WTC11 (cell line): ENCODE results near the gene RAMAC. TPM values are rescaled to one million over a fixed set of nuclear protein-coding genes. Genes with fewer than 3 reads are reported as not detected.

Experiments used
- ATAC-seq: fragments of 200-7000 bp; cut with Tn5 transposase; 2 replicates; pipeline ENCODE4 v1.10.0; 2021; ENCODE audit warnings: mild to moderate bottlenecking, moderate library complexity
- CTCF ChIA-PET: fragments of 300-600 bp; sonication (Branson Sonifier 250); formaldehyde crosslinking; loops from one replicate; lab custom pipeline; 2021; ENCODE audit warnings: antibody characterized with exemption; lab: Charles Lee
- POLR2A ChIA-PET: fragments of 350-600 bp; sonication (Branson Sonifier 250); formaldehyde crosslinking; loops from one replicate; lab custom pipeline; 2021; ENCODE audit warnings: antibody characterized with exemption; lab: Charles Lee
- DNase-seq: peaks from one replicate; pipeline ENCODE4 v3.0.0; 2021; ENCODE audit warnings: low spot score
- H3K27ac Mint-ChIP-seq: 2 replicates; pipeline ENCODE4 v1.8.0; 2021; ENCODE audit warnings: mixed read lengths
- H3K27me3 Mint-ChIP-seq: 2 replicates; pipeline ENCODE4 v1.8.0; 2021; ENCODE audit warnings: low read depth, mild to moderate bottlenecking, moderate library complexity, mixed read lengths
- H3K36me3 Mint-ChIP-seq: 2 replicates; pipeline ENCODE4 v1.8.0; 2021; ENCODE audit warnings: mixed read lengths
- H3K4me1 Mint-ChIP-seq: 2 replicates; pipeline ENCODE4 v1.8.0; 2022; ENCODE audit warnings: mixed read lengths
- H3K4me3 Mint-ChIP-seq: 2 replicates; pipeline ENCODE4 v1.8.0; 2021; ENCODE audit warnings: mild to moderate bottlenecking, moderate library complexity, mixed read lengths
- H3K9me3 Mint-ChIP-seq: 2 replicates; pipeline ENCODE4 v1.8.0; 2021; ENCODE audit warnings: mixed read lengths
- CREM ChIP-seq: sonication (generic); formaldehyde crosslinking; IDR thresholded peaks from 2 replicates; pipeline ENCODE4 v1.8.1; 2022; ENCODE audit warnings: mild to moderate bottlenecking, missing genetic modification reagents, moderate library complexity
- ETV6 ChIP-seq: sonication (generic); formaldehyde crosslinking; IDR thresholded peaks from 2 replicates; pipeline ENCODE4 v1.8.1; 2022; ENCODE audit warnings: mild to moderate bottlenecking, missing genetic modification reagents
- FOXJ3 ChIP-seq: sonication (generic); formaldehyde crosslinking; IDR thresholded peaks from 2 replicates; pipeline ENCODE4 v1.9.0; 2021; ENCODE audit warnings: missing genetic modification reagents, mild to moderate bottlenecking, borderline replicate concordance
- FOXP1 ChIP-seq: sonication (generic); formaldehyde crosslinking; IDR thresholded peaks from 2 replicates; pipeline ENCODE4 v1.8.0; 2022; ENCODE audit warnings: missing genetic modification reagents, mild to moderate bottlenecking, moderate library complexity, borderline replicate concordance
- GABPB1 ChIP-seq: sonication (generic); formaldehyde crosslinking; IDR thresholded peaks from 2 replicates; pipeline ENCODE4 v1.8.1; 2023; ENCODE audit warnings: mild to moderate bottlenecking, missing genetic modification reagents
- GRHL2 ChIP-seq: fragments of 250-450 bp; sonication (Bioruptor Pico); IDR thresholded peaks from 2 replicates; pipeline ENCODE4 v1.8.0; 2022; ENCODE audit warnings: mild to moderate bottlenecking, moderate library complexity; ENCODE audit not compliant: insufficient replicate concordance, severe bottlenecking
- GTF2I ChIP-seq: fragments of 250-450 bp; sonication (Bioruptor Pico); conservative IDR thresholded peaks from 2 replicates; pipeline ENCODE4 v1.4.0; 2021; ENCODE audit warnings: mild to moderate bottlenecking
- IRF2 ChIP-seq: sonication (generic); formaldehyde crosslinking; IDR thresholded peaks from 2 replicates; pipeline ENCODE4 v1.8.0; 2022; ENCODE audit warnings: low read depth, missing genetic modification reagents, borderline replicate concordance
- PRRX2 ChIP-seq: fragments of 250-450 bp; sonication (Bioruptor Pico); IDR thresholded peaks from 2 replicates; pipeline ENCODE4 v1.8.0; 2021; ENCODE audit warnings: mild to moderate bottlenecking
- RELA ChIP-seq: sonication (generic); formaldehyde crosslinking; IDR thresholded peaks from 2 replicates; pipeline ENCODE4 v1.8.1; 2022; ENCODE audit warnings: missing genetic modification reagents, mild to moderate bottlenecking, borderline replicate concordance
- TEAD1 ChIP-seq: sonication (generic); formaldehyde crosslinking; IDR thresholded peaks from 2 replicates; pipeline ENCODE4 v1.8.0; 2022; ENCODE audit warnings: mild to moderate bottlenecking, missing genetic modification reagents
- ZNF138 ChIP-seq: sonication (generic); formaldehyde crosslinking; conservative IDR thresholded peaks from 2 replicates; pipeline ENCODE4 v1.8.1; 2022; ENCODE audit warnings: mild to moderate bottlenecking, moderate library complexity, missing genetic modification reagents
- ZNF416 ChIP-seq: fragments of 250-450 bp; sonication (Bioruptor Pico); IDR thresholded peaks from 2 replicates; pipeline ENCODE4 v1.9.0; 2021; ENCODE audit warnings: mild to moderate bottlenecking, inconsistent platforms
- total RNA-seq: library from RNA; stranded (reverse); gene quantifications from 3 replicates; pipeline ENCODE4 v1.2.3, GENCODE V29; 2021
- TF ChIP-seq, protein P1 (sequence below): sonication (generic); formaldehyde crosslinking; IDR thresholded peaks from 2 replicates; pipeline ENCODE4 v1.8.0; 2022; ENCODE audit warnings: mild to moderate bottlenecking, missing genetic modification reagents
- TF ChIP-seq, protein P2 (sequence below): sonication (generic); formaldehyde crosslinking; IDR thresholded peaks from 2 replicates; pipeline ENCODE4 v1.8.1; 2023; ENCODE audit warnings: mild to moderate bottlenecking, missing genetic modification reagents, borderline replicate concordance
- TF ChIP-seq, protein P3 (sequence below): sonication (generic); formaldehyde crosslinking; IDR thresholded peaks from 2 replicates; pipeline ENCODE4 v1.8.1; 2023; ENCODE audit warnings: mild to moderate bottlenecking, missing genetic modification reagents, moderate library complexity
- TF ChIP-seq, protein P4 (sequence below): sonication (generic); formaldehyde crosslinking; IDR thresholded peaks from 2 replicates; pipeline ENCODE4 v1.8.1; 2022; ENCODE audit warnings: low read depth, missing genetic modification reagents, borderline replicate concordance
- TF ChIP-seq, protein P5 (sequence below): fragments of 250-450 bp; sonication (Bioruptor Pico); IDR thresholded peaks from 2 replicates; pipeline ENCODE4 v1.9.0; 2021; ENCODE audit warnings: moderate library complexity, mild to moderate bottlenecking, inconsistent platforms, borderline replicate concordance
- TF ChIP-seq, protein P6 (sequence below): sonication (generic); formaldehyde crosslinking; IDR thresholded peaks from 2 replicates; pipeline ENCODE4 v1.8.0; 2022; ENCODE audit warnings: mild to moderate bottlenecking, missing genetic modification reagents
- TF ChIP-seq, protein P7 (sequence below): sonication (generic); formaldehyde crosslinking; IDR thresholded peaks from 2 replicates; pipeline ENCODE4 v1.8.0; 2022; ENCODE audit warnings: missing genetic modification reagents

RAMAC gene
- total RNA-seq, 1 experiment from 2014 or later = 26.6 TPM

DNA sequence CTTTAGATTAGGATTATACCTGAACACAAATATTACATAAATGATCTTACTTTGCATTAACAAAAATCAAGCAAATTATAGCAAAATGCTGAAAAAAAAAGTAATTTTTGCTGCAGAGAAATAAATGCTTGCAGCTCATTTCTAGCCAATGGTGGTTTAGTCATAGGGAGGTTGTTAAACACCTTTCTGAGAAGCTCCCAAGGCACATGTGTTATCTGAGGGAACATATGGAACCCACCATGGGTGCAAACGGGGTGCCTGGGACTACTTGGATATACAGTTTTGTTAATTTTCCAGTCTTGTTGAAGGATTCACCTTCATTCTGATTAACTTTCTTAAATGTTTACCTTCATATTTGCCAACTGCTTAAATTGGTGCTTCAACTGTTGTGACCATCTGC lies 8.9 kb upstream of the RAMAC start (continued):
- TF ChIP-seq, protein P1, sequence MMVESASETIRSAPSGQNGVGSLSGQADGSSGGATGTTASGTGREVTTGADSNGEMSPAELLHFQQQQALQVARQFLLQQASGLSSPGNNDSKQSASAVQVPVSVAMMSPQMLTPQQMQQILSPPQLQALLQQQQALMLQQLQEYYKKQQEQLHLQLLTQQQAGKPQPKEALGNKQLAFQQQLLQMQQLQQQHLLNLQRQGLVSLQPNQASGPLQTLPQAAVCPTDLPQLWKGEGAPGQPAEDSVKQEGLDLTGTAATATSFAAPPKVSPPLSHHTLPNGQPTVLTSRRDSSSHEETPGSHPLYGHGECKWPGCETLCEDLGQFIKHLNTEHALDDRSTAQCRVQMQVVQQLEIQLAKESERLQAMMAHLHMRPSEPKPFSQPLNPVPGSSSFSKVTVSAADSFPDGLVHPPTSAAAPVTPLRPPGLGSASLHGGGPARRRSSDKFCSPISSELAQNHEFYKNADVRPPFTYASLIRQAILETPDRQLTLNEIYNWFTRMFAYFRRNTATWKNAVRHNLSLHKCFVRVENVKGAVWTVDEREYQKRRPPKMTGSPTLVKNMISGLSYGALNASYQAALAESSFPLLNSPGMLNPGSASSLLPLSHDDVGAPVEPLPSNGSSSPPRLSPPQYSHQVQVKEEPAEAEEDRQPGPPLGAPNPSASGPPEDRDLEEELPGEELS (CRISPR knock-in tag) = no peak
- TF ChIP-seq, protein P2, sequence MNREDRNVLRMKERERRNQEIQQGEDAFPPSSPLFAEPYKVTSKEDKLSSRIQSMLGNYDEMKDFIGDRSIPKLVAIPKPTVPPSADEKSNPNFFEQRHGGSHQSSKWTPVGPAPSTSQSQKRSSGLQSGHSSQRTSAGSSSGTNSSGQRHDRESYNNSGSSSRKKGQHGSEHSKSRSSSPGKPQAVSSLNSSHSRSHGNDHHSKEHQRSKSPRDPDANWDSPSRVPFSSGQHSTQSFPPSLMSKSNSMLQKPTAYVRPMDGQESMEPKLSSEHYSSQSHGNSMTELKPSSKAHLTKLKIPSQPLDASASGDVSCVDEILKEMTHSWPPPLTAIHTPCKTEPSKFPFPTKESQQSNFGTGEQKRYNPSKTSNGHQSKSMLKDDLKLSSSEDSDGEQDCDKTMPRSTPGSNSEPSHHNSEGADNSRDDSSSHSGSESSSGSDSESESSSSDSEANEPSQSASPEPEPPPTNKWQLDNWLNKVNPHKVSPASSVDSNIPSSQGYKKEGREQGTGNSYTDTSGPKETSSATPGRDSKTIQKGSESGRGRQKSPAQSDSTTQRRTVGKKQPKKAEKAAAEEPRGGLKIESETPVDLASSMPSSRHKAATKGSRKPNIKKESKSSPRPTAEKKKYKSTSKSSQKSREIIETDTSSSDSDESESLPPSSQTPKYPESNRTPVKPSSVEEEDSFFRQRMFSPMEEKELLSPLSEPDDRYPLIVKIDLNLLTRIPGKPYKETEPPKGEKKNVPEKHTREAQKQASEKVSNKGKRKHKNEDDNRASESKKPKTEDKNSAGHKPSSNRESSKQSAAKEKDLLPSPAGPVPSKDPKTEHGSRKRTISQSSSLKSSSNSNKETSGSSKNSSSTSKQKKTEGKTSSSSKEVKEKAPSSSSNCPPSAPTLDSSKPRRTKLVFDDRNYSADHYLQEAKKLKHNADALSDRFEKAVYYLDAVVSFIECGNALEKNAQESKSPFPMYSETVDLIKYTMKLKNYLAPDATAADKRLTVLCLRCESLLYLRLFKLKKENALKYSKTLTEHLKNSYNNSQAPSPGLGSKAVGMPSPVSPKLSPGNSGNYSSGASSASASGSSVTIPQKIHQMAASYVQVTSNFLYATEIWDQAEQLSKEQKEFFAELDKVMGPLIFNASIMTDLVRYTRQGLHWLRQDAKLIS (CRISPR knock-in tag) = no peak
- TF ChIP-seq ZNF138 (CRISPR knock-in tag) = no peak
- TF ChIP-seq, protein P3, sequence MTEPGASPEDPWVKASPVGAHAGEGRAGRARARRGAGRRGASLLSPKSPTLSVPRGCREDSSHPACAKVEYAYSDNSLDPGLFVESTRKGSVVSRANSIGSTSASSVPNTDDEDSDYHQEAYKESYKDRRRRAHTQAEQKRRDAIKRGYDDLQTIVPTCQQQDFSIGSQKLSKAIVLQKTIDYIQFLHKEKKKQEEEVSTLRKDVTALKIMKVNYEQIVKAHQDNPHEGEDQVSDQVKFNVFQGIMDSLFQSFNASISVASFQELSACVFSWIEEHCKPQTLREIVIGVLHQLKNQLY (CRISPR knock-in tag) = no peak
- no peak for TF ChIP-seq IRF2
- TF ChIP-seq, protein P4, sequence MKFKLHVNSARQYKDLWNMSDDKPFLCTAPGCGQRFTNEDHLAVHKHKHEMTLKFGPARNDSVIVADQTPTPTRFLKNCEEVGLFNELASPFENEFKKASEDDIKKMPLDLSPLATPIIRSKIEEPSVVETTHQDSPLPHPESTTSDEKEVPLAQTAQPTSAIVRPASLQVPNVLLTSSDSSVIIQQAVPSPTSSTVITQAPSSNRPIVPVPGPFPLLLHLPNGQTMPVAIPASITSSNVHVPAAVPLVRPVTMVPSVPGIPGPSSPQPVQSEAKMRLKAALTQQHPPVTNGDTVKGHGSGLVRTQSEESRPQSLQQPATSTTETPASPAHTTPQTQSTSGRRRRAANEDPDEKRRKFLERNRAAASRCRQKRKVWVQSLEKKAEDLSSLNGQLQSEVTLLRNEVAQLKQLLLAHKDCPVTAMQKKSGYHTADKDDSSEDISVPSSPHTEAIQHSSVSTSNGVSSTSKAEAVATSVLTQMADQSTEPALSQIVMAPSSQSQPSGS = no peak
- TF ChIP-seq FOXP1 = no peak
- TF ChIP-seq GABPB1 = no peak
- no peak for TF ChIP-seq GRHL2 (CRISPR knock-in tag)
- no peak for TF ChIP-seq ZNF416 (CRISPR knock-in tag)
- TF ChIP-seq RELA = no peak
- TF ChIP-seq CREM (CRISPR knock-in tag) = no peak

DNA sequence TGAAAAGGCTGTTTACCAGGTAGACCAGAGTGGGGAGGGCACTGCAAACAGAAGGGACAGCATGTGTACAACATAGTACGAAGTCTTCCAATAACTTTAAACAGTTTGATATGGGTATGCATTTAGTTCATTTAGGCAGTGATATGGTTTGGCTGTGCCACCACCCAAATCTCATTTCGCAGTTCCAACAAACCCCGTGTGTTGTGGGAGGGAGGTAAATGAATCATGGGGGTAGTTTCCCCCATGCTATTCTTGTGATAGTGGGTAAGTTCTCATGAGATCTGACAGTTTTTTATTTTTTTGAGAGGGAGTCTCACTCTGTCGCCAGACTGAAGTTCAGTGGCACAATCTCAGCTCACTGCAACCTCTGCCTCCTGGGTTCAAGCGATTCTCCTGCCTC lies 7.6 kb upstream of the RAMAC start:
- TF ChIP-seq GTF2I (no peak), GABPB1 (no peak), ETV6 (CRISPR knock-in tag) (no peak), TEAD1 (no peak), PRRX2 (CRISPR knock-in tag) (no peak), FOXJ3 (CRISPR knock-in tag) (no peak)
- TF ChIP-seq, protein P5, sequence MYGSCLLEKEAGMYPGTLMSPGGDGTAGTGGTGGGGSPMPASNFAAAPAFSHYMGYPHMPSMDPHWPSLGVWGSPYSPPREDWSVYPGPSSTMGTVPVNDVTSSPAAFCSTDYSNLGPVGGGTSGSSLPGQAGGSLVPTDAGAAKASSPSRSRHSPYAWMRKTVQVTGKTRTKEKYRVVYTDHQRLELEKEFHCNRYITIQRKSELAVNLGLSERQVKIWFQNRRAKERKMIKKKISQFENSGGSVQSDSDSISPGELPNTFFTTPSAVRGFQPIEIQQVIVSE (CRISPR knock-in tag) = no peak
- TF ChIP-seq, protein P6, sequence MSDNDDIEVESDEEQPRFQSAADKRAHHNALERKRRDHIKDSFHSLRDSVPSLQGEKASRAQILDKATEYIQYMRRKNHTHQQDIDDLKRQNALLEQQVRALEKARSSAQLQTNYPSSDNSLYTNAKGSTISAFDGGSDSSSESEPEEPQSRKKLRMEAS (CRISPR knock-in tag) = no peak
- TF ChIP-seq, protein P7, sequence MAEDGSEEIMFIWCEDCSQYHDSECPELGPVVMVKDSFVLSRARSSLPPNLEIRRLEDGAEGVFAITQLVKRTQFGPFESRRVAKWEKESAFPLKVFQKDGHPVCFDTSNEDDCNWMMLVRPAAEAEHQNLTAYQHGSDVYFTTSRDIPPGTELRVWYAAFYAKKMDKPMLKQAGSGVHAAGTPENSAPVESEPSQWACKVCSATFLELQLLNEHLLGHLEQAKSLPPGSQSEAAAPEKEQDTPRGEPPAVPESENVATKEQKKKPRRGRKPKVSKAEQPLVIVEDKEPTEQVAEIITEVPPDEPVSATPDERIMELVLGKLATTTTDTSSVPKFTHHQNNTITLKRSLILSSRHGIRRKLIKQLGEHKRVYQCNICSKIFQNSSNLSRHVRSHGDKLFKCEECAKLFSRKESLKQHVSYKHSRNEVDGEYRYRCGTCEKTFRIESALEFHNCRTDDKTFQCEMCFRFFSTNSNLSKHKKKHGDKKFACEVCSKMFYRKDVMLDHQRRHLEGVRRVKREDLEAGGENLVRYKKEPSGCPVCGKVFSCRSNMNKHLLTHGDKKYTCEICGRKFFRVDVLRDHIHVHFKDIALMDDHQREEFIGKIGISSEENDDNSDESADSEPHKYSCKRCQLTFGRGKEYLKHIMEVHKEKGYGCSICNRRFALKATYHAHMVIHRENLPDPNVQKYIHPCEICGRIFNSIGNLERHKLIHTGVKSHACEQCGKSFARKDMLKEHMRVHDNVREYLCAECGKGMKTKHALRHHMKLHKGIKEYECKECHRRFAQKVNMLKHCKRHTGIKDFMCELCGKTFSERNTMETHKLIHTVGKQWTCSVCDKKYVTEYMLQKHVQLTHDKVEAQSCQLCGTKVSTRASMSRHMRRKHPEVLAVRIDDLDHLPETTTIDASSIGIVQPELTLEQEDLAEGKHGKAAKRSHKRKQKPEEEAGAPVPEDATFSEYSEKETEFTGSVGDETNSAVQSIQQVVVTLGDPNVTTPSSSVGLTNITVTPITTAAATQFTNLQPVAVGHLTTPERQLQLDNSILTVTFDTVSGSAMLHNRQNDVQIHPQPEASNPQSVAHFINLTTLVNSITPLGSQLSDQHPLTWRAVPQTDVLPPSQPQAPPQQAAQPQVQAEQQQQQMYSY (CRISPR knock-in tag) = no peak
- ChIA-PET POLR2A (no interaction called here), CTCF (no interaction called here)
- Mint-ChIP-seq H3K36me3 (no peaks in the 10 kb centered on the region), H3K9me3 (no peaks in the 10 kb centered on the region), H3K4me1 (no peaks in the 10 kb centered on the region), H3K27ac (no peak overlapping the region), H3K4me3 (no peak overlapping the region), H3K27me3 (peaks cover 10% of the 10 kb centered on the region)
- DNase-seq (no peak), ATAC-seq (no peak)
